H9 (cell line): ENCODE measurements around the gene FBXL19. TPM values are rescaled to one million over a fixed set of nuclear protein-coding genes. Genes with fewer than 3 reads are reported as not detected.
A peak's percentile ranks its signal among the peaks of the same experiment; 100 is the strongest.

Source experiments
- DNase-seq: peaks from one replicate; pipeline ENCODE4 v3.0.0-alpha.2; 2017
- H2AFZ ChIP-seq: one replicate; pipeline ENCODE4 v1.6.1; 2013; ENCODE audit warnings: mild to moderate bottlenecking, low read length, control low read depth, moderate library complexity
- H2AK5ac ChIP-seq: 2 replicates; pipeline ENCODE4 v1.6.1; 2013; ENCODE audit warnings: low read length, control low read depth, mixed read lengths; ENCODE audit not compliant: insufficient read length
- H2BK120ac ChIP-seq: one replicate; pipeline ENCODE4 v1.6.1; 2013; ENCODE audit warnings: low read depth, mild to moderate bottlenecking, low read length, control low read depth, inconsistent platforms; ENCODE audit not compliant: poor library complexity, severe bottlenecking
- H2BK12ac ChIP-seq: 2 replicates; pipeline ENCODE4 v1.6.1; 2013; ENCODE audit warnings: low read length, control low read depth, mixed read lengths, low read depth; ENCODE audit not compliant: insufficient read length
- H2BK15ac ChIP-seq: 2 replicates; pipeline ENCODE4 v1.6.1; 2013; ENCODE audit warnings: low read depth, low read length, control low read depth
- H2BK20ac ChIP-seq: one replicate; pipeline ENCODE4 v1.6.1; 2013; ENCODE audit warnings: low read depth, mild to moderate bottlenecking, low read length, control low read depth, inconsistent platforms; ENCODE audit not compliant: poor library complexity, severe bottlenecking
- H2BK5ac ChIP-seq: 2 replicates; pipeline ENCODE4 v1.6.1; 2013; ENCODE audit warnings: low read length, control low read depth, mixed read lengths; ENCODE audit not compliant: insufficient read length
- H3K14ac ChIP-seq: 2 replicates; pipeline ENCODE4 v1.6.1; 2013; ENCODE audit warnings: low read length, control low read depth; ENCODE audit not compliant: insufficient read depth
- H3K18ac ChIP-seq: 2 replicates; pipeline ENCODE4 v1.6.1; 2013; ENCODE audit warnings: low read depth, mild to moderate bottlenecking, mixed read lengths, low read length, control low read depth; ENCODE audit not compliant: insufficient read length
- H3K23ac ChIP-seq: 2 replicates; pipeline ENCODE4 v1.6.1; 2013; ENCODE audit warnings: low read length, control low read depth, mixed read lengths, low read depth; ENCODE audit not compliant: insufficient read length
- H3K23me2 ChIP-seq: 2 replicates; pipeline ENCODE4 v1.6.1; 2013; ENCODE audit warnings: low read depth, mild to moderate bottlenecking, mixed read lengths, low read length, control low read depth; ENCODE audit not compliant: insufficient read length, poor library complexity, severe bottlenecking
- H3K27ac ChIP-seq: 2 replicates; pipeline ENCODE4 v1.5.1; 2013; ENCODE audit warnings: low read length, control low read depth, mixed read lengths, low read depth; ENCODE audit not compliant: insufficient read length
- H3K27me3 ChIP-seq: 2 replicates; pipeline ENCODE4 v1.6.1; 2013; ENCODE audit warnings: low read length, control low read depth, inconsistent platforms; ENCODE audit not compliant: insufficient read depth
- H3K4ac ChIP-seq: 2 replicates; pipeline ENCODE4 v1.6.1; 2013; ENCODE audit warnings: low read depth, mild to moderate bottlenecking, control low read depth, inconsistent platforms, low read length, moderate library complexity
- H3K4me1 ChIP-seq: 2 replicates; pipeline ENCODE4 v1.6.1; 2013; ENCODE audit warnings: low read length, control low read depth, inconsistent platforms; ENCODE audit not compliant: insufficient read depth
- H3K4me2 ChIP-seq: 2 replicates; pipeline ENCODE4 v1.6.1; 2013; ENCODE audit warnings: low read length, control low read depth, mixed read lengths; ENCODE audit not compliant: insufficient read length, insufficient read depth
- H3K56ac ChIP-seq: 2 replicates; pipeline ENCODE4 v1.6.1; 2013; ENCODE audit warnings: low read depth, mild to moderate bottlenecking, mixed read lengths, low read length, control low read depth; ENCODE audit not compliant: insufficient read length
- H3K79me1 ChIP-seq: 2 replicates; pipeline ENCODE4 v1.6.1; 2013; ENCODE audit warnings: low read depth, mild to moderate bottlenecking, moderate library complexity, low read length, control low read depth, inconsistent platforms; ENCODE audit not compliant: insufficient read depth, poor library complexity, severe bottlenecking
- H3K79me2 ChIP-seq: 2 replicates; pipeline ENCODE4 v1.6.1; 2013; ENCODE audit warnings: low read length, control low read depth, inconsistent platforms; ENCODE audit not compliant: insufficient read depth
- H3K9ac ChIP-seq: 2 replicates; pipeline ENCODE4 v1.6.1; 2013; ENCODE audit warnings: low read length, control low read depth, mixed read lengths; ENCODE audit not compliant: insufficient read length; ENCODE audit errors: extremely low read depth
- H3K9me3 ChIP-seq: one replicate; pipeline ENCODE4 v1.6.1; 2013; ENCODE audit warnings: low read depth, low read length, inconsistent platforms; ENCODE audit not compliant: control insufficient read depth
- H3T11ph ChIP-seq: one replicate; pipeline ENCODE4 v1.6.1; 2013; ENCODE audit warnings: mild to moderate bottlenecking, low read length, control low read depth, inconsistent platforms
- H4K20me1 ChIP-seq: one replicate; pipeline ENCODE4 v1.6.1; 2013; ENCODE audit not compliant: control insufficient read depth, insufficient read length, insufficient read depth
- H4K5ac ChIP-seq: 2 replicates; pipeline ENCODE4 v1.6.1; 2013; ENCODE audit warnings: low read depth, mild to moderate bottlenecking, mixed read lengths, low read length, control low read depth; ENCODE audit not compliant: insufficient read length
- H4K8ac ChIP-seq: replicated peaks from 2 replicates; pipeline ENCODE4 v1.6.1; 2013; ENCODE audit warnings: low read length, control low read depth, mixed read lengths, low read depth; ENCODE audit not compliant: insufficient read length
- H4K91ac ChIP-seq: 2 replicates; pipeline ENCODE4 v1.6.1; 2013; ENCODE audit warnings: low read depth, mild to moderate bottlenecking, moderate library complexity, mixed read lengths, low read length, control low read depth; ENCODE audit not compliant: insufficient read length
- H3K27ac Mint-ChIP-seq, 3 experiments: 2 replicates in 2 of 3; 3 replicates in 1 of 3; pipeline ENCODE4 v1.8.0; 2020 to 2021; ENCODE audit warnings: mixed read lengths in 3 of 3, mild to moderate bottlenecking in 1 of 3, moderate library complexity in 1 of 3
- H3K27me3 Mint-ChIP-seq: 2 replicates; pipeline ENCODE4 v1.8.0; 2021; ENCODE audit warnings: low read depth, mild to moderate bottlenecking, moderate library complexity, mixed read lengths
- H3K36me3 Mint-ChIP-seq, 3 experiments: 2 replicates in 2 of 3; 3 replicates in 1 of 3; pipeline ENCODE4 v1.8.0; 2020 to 2021; ENCODE audit warnings: low read depth in 3 of 3, mixed read lengths in 3 of 3; ENCODE audit not compliant: insufficient read depth in 1 of 3
- H3K4me1 Mint-ChIP-seq, 2 experiments: 2 replicates each; pipeline ENCODE4 v1.8.0; 2020; ENCODE audit warnings: mixed read lengths in 2 of 2
- H3K4me3 Mint-ChIP-seq, 2 experiments: 2 replicates in 1 of 2; 3 replicates in 1 of 2; pipeline ENCODE4 v1.8.0; 2020 to 2021; ENCODE audit warnings: mild to moderate bottlenecking in 2 of 2, mixed read lengths in 2 of 2, moderate library complexity in 1 of 2
- H3K9me3 Mint-ChIP-seq, 2 experiments: 2 replicates in 1 of 2; 3 replicates in 1 of 2; pipeline ENCODE4 v1.8.0; 2020; ENCODE audit warnings: mild to moderate bottlenecking in 2 of 2, mixed read lengths in 2 of 2, moderate library complexity in 1 of 2
- WGBS: extraction: QIAGEN DNeasy Blood & Tissue Kit; methylation state at CpG from one replicate; pipeline ENCODE4 v1.1.7; 2013; ENCODE audit warnings: missing lambda C conversion rate, low lambda C conversion rate, mixed read lengths; ENCODE audit not compliant: insufficient read length; ENCODE audit errors: extremely low coverage; 5-methylcytosine and 5-hydroxymethylcytosine counted together
- total RNA-seq: library from RNA; stranded (reverse); gene quantifications from 2 replicates; pipeline ENCODE4 v1.2.1, GENCODE V29; 2021
- TF ChIP-seq, protein P1 (sequence below): fragments of 200-600 bp; sonication (generic); conservative IDR thresholded peaks from 3 replicates; pipeline ENCODE4 v1.8.0; 2021; ENCODE audit warnings: antibody characterized with exemption, mild to moderate bottlenecking

FBXL19 gene
- total RNA-seq, 1 experiment from 2014 or later = 66.8 TPM

DNA sequence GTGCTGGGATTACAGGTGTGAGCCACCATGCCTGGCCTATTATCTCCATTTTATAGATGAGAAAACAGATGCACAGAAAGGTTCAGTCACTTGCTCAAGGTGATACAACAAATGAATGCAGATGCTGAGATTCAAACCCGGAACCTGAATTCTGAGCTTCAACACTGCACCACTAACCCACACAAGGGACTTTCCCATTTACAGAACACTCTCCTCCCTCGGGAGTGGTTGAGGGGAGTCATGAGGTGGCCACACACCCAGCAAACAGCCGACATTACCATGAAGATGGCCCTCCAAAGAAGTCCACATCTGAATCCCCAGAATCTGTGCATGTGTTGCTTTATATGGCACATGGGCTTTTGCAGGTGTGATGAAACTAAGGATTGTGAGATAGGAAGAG lies 38.6 kb upstream of the FBXL19 start:
- H3K4me2 ChIP-seq = no peak overlapping the region
- H3K23ac ChIP-seq = no peak overlapping the region
- no peaks in the 10 kb centered on the region for H3K27me3 ChIP-seq
- TF ChIP-seq, protein P1, sequence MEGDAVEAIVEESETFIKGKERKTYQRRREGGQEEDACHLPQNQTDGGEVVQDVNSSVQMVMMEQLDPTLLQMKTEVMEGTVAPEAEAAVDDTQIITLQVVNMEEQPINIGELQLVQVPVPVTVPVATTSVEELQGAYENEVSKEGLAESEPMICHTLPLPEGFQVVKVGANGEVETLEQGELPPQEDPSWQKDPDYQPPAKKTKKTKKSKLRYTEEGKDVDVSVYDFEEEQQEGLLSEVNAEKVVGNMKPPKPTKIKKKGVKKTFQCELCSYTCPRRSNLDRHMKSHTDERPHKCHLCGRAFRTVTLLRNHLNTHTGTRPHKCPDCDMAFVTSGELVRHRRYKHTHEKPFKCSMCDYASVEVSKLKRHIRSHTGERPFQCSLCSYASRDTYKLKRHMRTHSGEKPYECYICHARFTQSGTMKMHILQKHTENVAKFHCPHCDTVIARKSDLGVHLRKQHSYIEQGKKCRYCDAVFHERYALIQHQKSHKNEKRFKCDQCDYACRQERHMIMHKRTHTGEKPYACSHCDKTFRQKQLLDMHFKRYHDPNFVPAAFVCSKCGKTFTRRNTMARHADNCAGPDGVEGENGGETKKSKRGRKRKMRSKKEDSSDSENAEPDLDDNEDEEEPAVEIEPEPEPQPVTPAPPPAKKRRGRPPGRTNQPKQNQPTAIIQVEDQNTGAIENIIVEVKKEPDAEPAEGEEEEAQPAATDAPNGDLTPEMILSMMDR = no peak
- no peaks in the 10 kb centered on the region for H3K79me1 ChIP-seq
- no peak overlapping the region; a peak in 1 of 5 replicates for H3K4me3 Mint-ChIP-seq
- H4K91ac ChIP-seq = no peak overlapping the region
- WGBS = no CpG with 5 or more reads among the region's 3 CpGs
- H3K79me2 ChIP-seq = no peaks in the 10 kb centered on the region
- H3K4me1 Mint-ChIP-seq = peaks cover 4 to 9% of the 10 kb centered on the region in 2 experiments; a peak in 3 of 4 replicates
- no peak overlapping the region for H2BK120ac ChIP-seq
- no peak overlapping the region for H4K8ac ChIP-seq
- no peak overlapping the region for H2BK20ac ChIP-seq
- H3K9me3 Mint-ChIP-seq = no peaks in the 10 kb centered on the region
- H3K56ac ChIP-seq = no peak overlapping the region
- H3K36me3 Mint-ChIP-seq = peaks cover 5 to 26% (median 22%) of the 10 kb centered on the region in 3 experiments; a peak in 6 of 7 replicates
- no peak for DNase-seq
- no peak overlapping the region for H2AK5ac ChIP-seq
- H2AFZ ChIP-seq = no peak overlapping the region
- H3K18ac ChIP-seq = no peak overlapping the region
- no peaks in the 10 kb centered on the region for H3K23me2 ChIP-seq
- no peak overlapping the region for H2BK5ac ChIP-seq
- no peak overlapping the region for H2BK12ac ChIP-seq
- no peaks in the 10 kb centered on the region for H3K9me3 ChIP-seq
- no peaks in the 10 kb centered on the region for H4K20me1 ChIP-seq
- H3K14ac ChIP-seq = no peak overlapping the region
- H3K27ac Mint-ChIP-seq = peak overlapping the region in 1 of 3 experiments; percentile 22; a peak in 1 of 7 replicates
- H3K9ac ChIP-seq = no peak overlapping the region
- H3K4me1 ChIP-seq = no peaks in the 10 kb centered on the region
- no peaks in the 10 kb centered on the region; the same call in 1 of the 2 replicates for H3K27me3 Mint-ChIP-seq
- no peak overlapping the region for H4K5ac ChIP-seq
- H2BK15ac ChIP-seq = no peak overlapping the region
- no peak overlapping the region for H3T11ph ChIP-seq
- no peak overlapping the region for H3K4ac ChIP-seq
- no peak overlapping the region for H3K27ac ChIP-seq
